Fibroblast of lung (primary cell): ENCODE measurements around the gene MFAP4.

Experiments used
- EZH2 ChIP-seq: IDR thresholded peaks from 2 replicates; pipeline ENCODE4 v1.5.1; 2012; ENCODE audit warnings: low read length, control low read depth, mild to moderate bottlenecking; ENCODE audit errors: missing control alignments
- TF ChIP-seq, protein P1 (sequence below), 2 donors: IDR thresholded peaks in 1 of 2; conservative IDR thresholded peaks in 1 of 2; 1 replicate in 1 of 2; 2 replicates in 1 of 2; pipeline ENCODE4 v1.5.1; 2011 to 2012; ENCODE audit warnings: low read length in 2 of 2, control low read depth in 1 of 2, inconsistent platforms in 1 of 2, low read depth in 1 of 2, mild to moderate bottlenecking in 1 of 2

DNA sequence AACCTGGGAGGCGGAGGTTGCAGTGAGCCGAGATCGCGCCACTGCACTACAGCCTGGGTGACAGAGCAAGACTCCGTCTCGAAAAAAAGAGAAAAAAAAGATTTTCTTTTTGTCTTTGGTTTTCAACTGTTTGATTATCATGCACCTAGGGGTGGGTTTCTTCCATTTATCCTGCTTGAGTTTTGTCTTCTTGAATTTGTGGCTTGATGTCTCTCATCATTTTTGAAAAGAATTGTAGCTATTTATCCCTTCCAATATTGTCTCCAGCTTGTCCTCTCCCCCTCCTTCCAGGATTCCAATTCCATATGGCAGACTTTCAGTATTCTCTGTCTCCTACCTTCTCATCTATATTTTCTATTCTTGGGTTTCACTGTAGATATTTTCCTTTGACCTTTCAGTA lies 32.2 kb downstream of the MFAP4 start:
- TF ChIP-seq EZH2 = no peak
- TF ChIP-seq, protein P1, sequence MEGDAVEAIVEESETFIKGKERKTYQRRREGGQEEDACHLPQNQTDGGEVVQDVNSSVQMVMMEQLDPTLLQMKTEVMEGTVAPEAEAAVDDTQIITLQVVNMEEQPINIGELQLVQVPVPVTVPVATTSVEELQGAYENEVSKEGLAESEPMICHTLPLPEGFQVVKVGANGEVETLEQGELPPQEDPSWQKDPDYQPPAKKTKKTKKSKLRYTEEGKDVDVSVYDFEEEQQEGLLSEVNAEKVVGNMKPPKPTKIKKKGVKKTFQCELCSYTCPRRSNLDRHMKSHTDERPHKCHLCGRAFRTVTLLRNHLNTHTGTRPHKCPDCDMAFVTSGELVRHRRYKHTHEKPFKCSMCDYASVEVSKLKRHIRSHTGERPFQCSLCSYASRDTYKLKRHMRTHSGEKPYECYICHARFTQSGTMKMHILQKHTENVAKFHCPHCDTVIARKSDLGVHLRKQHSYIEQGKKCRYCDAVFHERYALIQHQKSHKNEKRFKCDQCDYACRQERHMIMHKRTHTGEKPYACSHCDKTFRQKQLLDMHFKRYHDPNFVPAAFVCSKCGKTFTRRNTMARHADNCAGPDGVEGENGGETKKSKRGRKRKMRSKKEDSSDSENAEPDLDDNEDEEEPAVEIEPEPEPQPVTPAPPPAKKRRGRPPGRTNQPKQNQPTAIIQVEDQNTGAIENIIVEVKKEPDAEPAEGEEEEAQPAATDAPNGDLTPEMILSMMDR (conservative IDR thresholded peaks at IDR 0.05 in 1 of 2, IDR thresholded peaks at IDR 0.05 in 1 of 2; ENCODE audit: low read depth in 1 of 2, low read length in 2 of 2) = no peak
